Measurements from ENCODE around the gene TMEM132A. TPM values are rescaled to one million over a fixed set of nuclear protein-coding genes. Genes with fewer than 3 reads are reported as not detected.
"Not testable (repeated sequence)": the region's sequence is repeated elsewhere in the genome, so short reads cannot be mapped to it uniquely, and the experiment has no call there.

The TMEM132A gene
- total RNA-seq, 1 donor from 2014 or later: 164 TPM

DNA sequence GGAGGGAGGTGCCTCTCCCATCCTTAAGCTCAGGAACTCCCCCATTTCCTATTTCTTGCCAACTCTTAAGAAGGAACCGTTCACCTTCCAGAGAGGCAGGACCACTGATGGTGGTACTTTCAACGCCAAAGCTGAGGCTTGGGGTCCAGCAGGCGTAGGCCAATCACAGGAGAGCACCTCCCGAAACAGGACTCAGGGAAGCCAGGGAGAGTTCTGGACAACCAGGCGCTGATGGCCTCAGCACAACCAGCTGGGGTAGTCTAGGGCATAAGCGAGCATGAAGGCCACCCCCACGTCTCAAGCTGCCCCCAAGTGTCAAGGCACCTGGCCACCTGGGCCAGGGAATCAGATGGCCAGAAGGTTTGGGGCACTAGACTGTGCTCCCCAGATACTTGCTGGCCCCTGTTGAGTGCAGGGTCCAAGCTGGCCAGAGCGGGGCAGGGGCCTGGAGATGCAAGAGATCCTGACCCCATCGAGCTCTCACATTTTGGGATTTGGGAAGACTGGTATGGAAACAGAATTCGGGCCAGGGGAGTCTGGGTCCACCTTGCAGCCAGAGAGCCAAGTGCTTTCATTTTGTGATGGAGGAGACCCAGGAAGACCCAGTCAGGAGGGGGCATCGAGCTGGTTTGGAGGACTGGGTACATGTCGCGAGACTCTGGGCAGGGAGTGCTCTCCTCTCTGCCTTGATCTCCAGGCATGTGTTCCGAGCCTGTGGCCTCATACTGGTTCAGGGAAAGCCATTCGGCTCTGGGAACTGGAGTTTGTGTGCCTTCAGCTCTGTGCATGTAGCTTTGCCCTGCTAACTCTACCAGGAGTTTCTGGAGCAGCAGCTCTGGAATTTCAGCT lies 48.1 kb downstream of the TMEM132A start:
- no peaks in the 10 kb centered on the region for H3K36me3 Mint-ChIP-seq (ENCODE audit: low read depth, unreplicated experiment)
- H3K4me1 Mint-ChIP-seq (ENCODE audit: unreplicated experiment): no peaks in the 10 kb centered on the region
- no peak for DNase-seq (ENCODE audit: low spot score)
- TF ChIP-seq, protein P1, sequence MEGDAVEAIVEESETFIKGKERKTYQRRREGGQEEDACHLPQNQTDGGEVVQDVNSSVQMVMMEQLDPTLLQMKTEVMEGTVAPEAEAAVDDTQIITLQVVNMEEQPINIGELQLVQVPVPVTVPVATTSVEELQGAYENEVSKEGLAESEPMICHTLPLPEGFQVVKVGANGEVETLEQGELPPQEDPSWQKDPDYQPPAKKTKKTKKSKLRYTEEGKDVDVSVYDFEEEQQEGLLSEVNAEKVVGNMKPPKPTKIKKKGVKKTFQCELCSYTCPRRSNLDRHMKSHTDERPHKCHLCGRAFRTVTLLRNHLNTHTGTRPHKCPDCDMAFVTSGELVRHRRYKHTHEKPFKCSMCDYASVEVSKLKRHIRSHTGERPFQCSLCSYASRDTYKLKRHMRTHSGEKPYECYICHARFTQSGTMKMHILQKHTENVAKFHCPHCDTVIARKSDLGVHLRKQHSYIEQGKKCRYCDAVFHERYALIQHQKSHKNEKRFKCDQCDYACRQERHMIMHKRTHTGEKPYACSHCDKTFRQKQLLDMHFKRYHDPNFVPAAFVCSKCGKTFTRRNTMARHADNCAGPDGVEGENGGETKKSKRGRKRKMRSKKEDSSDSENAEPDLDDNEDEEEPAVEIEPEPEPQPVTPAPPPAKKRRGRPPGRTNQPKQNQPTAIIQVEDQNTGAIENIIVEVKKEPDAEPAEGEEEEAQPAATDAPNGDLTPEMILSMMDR (IDR thresholded peaks at IDR 0.05; ENCODE audit: unreplicated experiment): no peak
- no peak overlapping the region for H3K4me3 Mint-ChIP-seq (ENCODE audit: unreplicated experiment)
- no peak overlapping the region for H3K27ac Mint-ChIP-seq (ENCODE audit: unreplicated experiment)
- no peaks in the 10 kb centered on the region for H3K9me3 Mint-ChIP-seq (ENCODE audit: unreplicated experiment)
- peaks cover 2% of the 10 kb centered on the region for H3K27me3 Mint-ChIP-seq (ENCODE audit: unreplicated experiment)

DNA sequence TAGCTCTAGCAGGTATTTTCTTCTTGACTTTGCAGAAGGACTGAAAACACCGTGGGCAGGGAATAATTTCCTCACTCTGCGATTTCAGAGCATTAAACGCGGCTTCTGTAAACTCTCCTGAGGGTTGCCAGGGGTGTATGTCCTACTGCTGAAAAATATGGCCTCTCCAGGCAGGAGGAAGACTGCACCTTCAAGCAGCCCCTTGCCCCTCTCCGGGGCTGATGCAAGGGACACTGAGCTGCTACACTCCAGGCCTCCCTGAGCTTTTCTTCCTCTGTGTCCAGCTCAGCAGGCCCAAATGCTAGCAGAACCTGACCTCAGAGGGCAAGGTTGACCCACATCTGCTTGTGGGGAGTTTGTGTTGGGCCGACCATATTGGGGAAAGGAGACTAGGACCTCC lies 49.4 kb downstream of the TMEM132A start:
- Mint-ChIP-seq H3K4me1 (ENCODE audit: unreplicated experiment) (no peaks in the 10 kb centered on the region), H3K27me3 (ENCODE audit: unreplicated experiment) (peaks cover 2% of the 10 kb centered on the region), H3K4me3 (ENCODE audit: unreplicated experiment) (no peak overlapping the region), H3K9me3 (ENCODE audit: unreplicated experiment) (no peaks in the 10 kb centered on the region), H3K36me3 (ENCODE audit: low read depth, unreplicated experiment) (no peaks in the 10 kb centered on the region), H3K27ac (ENCODE audit: unreplicated experiment) (no peak overlapping the region)
- TF ChIP-seq, protein P1 (IDR thresholded peaks at IDR 0.05; ENCODE audit: unreplicated experiment): no peak
- no peak for DNase-seq (ENCODE audit: low spot score)

DNA sequence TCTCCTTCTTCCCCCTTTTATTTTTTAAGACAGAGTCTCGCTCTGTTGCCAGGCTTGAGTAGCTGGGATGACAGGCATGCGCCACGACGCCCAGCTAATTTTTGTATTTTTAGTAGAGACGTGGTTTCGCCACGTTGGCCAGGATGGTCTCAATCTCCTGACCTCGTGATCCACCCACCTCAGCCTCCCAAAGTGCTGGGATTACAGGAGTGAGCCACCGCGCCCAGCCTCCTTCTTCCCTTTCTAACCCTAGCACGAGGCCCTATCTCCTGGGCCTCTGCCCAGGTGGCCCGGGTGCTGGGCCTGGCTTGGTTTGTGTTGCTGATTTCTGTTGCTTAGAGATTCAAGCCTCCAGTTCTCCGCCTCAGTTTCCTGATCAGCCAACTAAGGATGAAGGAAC lies 50.1 kb downstream of the TMEM132A start:
- not testable (repeated sequence) for H3K4me1 Mint-ChIP-seq (ENCODE audit: unreplicated experiment); H3K36me3 Mint-ChIP-seq (ENCODE audit: low read depth, unreplicated experiment); H3K27ac Mint-ChIP-seq (ENCODE audit: unreplicated experiment); H3K27me3 Mint-ChIP-seq (ENCODE audit: unreplicated experiment); H3K9me3 Mint-ChIP-seq (ENCODE audit: unreplicated experiment); H3K4me3 Mint-ChIP-seq (ENCODE audit: unreplicated experiment); DNase-seq (ENCODE audit: low spot score)

DNA sequence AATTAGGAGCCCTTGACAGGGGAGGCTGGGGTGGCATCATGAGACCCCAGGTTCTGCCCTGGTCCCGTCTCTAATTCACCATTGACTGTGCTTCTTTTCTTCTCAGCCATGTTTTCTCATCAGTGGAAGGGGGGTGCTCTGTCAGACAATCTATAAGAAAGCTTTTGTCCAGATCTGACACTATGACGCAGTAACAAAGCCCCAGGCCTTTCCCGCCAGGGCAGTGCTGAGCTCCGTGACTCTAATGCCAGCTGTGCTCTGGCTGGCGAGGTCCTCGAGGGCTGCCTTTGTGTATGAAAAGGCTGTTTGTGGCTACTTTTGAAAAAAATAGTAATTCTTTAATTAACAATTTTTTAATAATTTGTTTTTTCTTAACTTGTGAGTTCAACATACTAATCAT lies 50.5 kb downstream of the TMEM132A start:
- no peak overlapping the region for H3K4me3 Mint-ChIP-seq (ENCODE audit: unreplicated experiment)
- no peak for DNase-seq (ENCODE audit: low spot score)
- no peaks in the 10 kb centered on the region for H3K9me3 Mint-ChIP-seq (ENCODE audit: unreplicated experiment)
- H3K36me3 Mint-ChIP-seq (ENCODE audit: low read depth, unreplicated experiment): no peaks in the 10 kb centered on the region
- TF ChIP-seq, protein P1 (IDR thresholded peaks at IDR 0.05; ENCODE audit: unreplicated experiment): no peak
- no peaks in the 10 kb centered on the region for H3K4me1 Mint-ChIP-seq (ENCODE audit: unreplicated experiment)
- no peak overlapping the region for H3K27ac Mint-ChIP-seq (ENCODE audit: unreplicated experiment)
- peaks cover 2% of the 10 kb centered on the region for H3K27me3 Mint-ChIP-seq (ENCODE audit: unreplicated experiment)

DNA sequence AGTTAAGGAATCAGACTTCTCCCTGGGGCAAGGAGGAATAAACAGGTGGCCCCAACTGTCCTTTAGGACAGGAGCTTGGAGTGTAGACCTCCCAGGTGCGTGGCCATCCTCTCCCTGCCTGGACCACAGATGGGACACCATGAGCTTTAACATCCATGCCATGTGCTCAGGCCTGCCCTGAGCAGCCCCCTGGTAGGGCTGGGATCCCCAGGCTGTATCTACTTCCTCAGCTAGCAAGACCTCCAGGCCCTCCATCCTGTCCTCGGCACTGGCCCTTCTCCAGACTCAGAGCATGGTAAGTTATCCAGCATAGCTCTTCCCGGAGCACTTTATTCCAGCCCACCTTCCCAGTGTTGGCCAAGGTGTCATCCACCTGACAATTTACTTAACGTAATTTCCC lies 53.0 kb downstream of the TMEM132A start:
- Mint-ChIP-seq H3K9me3 (ENCODE audit: unreplicated experiment) (no peaks in the 10 kb centered on the region), H3K36me3 (ENCODE audit: low read depth, unreplicated experiment) (no peaks in the 10 kb centered on the region), H3K4me3 (ENCODE audit: unreplicated experiment) (no peak overlapping the region), H3K27me3 (ENCODE audit: unreplicated experiment) (peaks cover 2% of the 10 kb centered on the region), H3K27ac (ENCODE audit: unreplicated experiment) (no peak overlapping the region), H3K4me1 (ENCODE audit: unreplicated experiment) (no peaks in the 10 kb centered on the region)
- no peak for DNase-seq (ENCODE audit: low spot score)
- TF ChIP-seq, protein P1 (IDR thresholded peaks at IDR 0.05; ENCODE audit: unreplicated experiment): no peak

Data from endothelial cell (in vitro differentiated cells).